SH-SY5Y (cell line): ENCODE data around the gene MYCL.

Experiments
- GATA2 ChIP-seq: IDR thresholded peaks from 2 replicates; pipeline ENCODE4 v1.6.1; 2011; ENCODE audit warnings: mild to moderate bottlenecking, low read depth, low read length
- GATA3 ChIP-seq: IDR thresholded peaks from 2 replicates; pipeline ENCODE4 v1.6.1; 2011; ENCODE audit warnings: low read depth, mild to moderate bottlenecking, low read length, moderate library complexity

DNA sequence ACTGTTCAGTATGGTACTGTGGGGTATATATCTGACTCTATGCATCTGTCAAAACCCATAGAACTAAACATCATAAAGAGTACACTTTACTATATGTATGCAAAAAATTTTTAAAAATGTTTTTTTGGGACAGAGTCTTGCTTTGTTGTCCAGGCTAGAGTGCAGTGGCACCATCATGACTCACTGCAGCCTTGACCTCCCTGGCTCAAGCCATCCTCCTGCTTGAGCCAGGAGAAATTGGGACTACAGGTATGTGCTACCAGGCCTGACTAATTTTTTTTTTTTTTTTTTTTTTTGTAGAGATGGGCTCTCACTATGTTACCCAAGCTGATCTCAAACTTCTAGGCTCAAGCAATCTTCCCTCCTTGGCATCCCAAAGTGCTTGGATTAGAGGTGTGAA lies 29.9 kb downstream of the MYCL start:
- no peak for TF ChIP-seq GATA2
- no peak for TF ChIP-seq GATA3
